RWPE1 (cell line): ENCODE measurements around the gene DNAJC4.

ENCODE experiments used
- CTCF ChIA-PET: fragments of 350-600 bp; sonication (Branson Sonifier 250); formaldehyde crosslinking; extraction: SDS; loops from one replicate; lab custom pipeline; 2021; lab: Yijun Ruan, JAX
- POLR2A ChIA-PET: fragments of 400-600 bp; formaldehyde crosslinking; extraction: SDS; loops from one replicate; lab custom pipeline; 2020; ENCODE audit warnings: antibody characterized with exemption; ENCODE audit not compliant: low non-redundant PET; lab: Yijun Ruan, JAX
- DNase-seq: peaks from one replicate; pipeline ENCODE4 v3.0.0; 2012; ENCODE audit warnings: low spot score
- H3K27ac ChIP-seq: fragments of 450-650 bp; 2 replicates; pipeline ENCODE4 v1.5.1; 2017
- TF ChIP-seq, protein P1 (sequence below): fragments of 450-650 bp; conservative IDR thresholded peaks from 2 replicates; pipeline ENCODE4 v1.5.1; 2017; ENCODE audit warnings: low read depth, mild to moderate bottlenecking

The DNAJC4 gene

GRCh38 chr11:64225608-64226506, 4.5 kb upstream of the DNAJC4 start, which contains the start of the genes NUDT22 and TRPT1:
NUDT22 (plus strand) TSS chr11:64226274; CDS start chr11:64226653, 379 bp downstream.
TRPT1 (minus strand) TSS chr11:64226186; CDS start chr11:64225860, 326 bp downstream.
- CTCF ChIA-PET = interaction anchor here (0.6 to 1.2 kb wide), 11 partner anchors 11 to 442 kb away, joined by 3 to 5 read pairs (median 3); no protein-coding TSS in a partner anchor
- POLR2A ChIA-PET = no interaction called here
- DNase-seq = peak; percentile 84
- TF ChIP-seq, protein P1, sequence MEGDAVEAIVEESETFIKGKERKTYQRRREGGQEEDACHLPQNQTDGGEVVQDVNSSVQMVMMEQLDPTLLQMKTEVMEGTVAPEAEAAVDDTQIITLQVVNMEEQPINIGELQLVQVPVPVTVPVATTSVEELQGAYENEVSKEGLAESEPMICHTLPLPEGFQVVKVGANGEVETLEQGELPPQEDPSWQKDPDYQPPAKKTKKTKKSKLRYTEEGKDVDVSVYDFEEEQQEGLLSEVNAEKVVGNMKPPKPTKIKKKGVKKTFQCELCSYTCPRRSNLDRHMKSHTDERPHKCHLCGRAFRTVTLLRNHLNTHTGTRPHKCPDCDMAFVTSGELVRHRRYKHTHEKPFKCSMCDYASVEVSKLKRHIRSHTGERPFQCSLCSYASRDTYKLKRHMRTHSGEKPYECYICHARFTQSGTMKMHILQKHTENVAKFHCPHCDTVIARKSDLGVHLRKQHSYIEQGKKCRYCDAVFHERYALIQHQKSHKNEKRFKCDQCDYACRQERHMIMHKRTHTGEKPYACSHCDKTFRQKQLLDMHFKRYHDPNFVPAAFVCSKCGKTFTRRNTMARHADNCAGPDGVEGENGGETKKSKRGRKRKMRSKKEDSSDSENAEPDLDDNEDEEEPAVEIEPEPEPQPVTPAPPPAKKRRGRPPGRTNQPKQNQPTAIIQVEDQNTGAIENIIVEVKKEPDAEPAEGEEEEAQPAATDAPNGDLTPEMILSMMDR = no peak; the same call in 1 of the 2 replicates
- peak within 1 kb of the TSS; percentile 98 for H3K27ac ChIP-seq

- peak overlapping the region; percentile 98 for H3K27ac ChIP-seq
- DNase-seq = no peak
- ChIA-PET CTCF (interaction anchor here (0.9 to 1.2 kb wide), 3 partner anchors 10 to 74 kb away, joined by 3 to 5 read pairs (median 3); no protein-coding TSS in a partner anchor), POLR2A (interaction anchor here (0.6 to 0.9 kb wide), 2 partner anchors 10 to 19 kb away, joined by 3 read pairs; no protein-coding TSS in a partner anchor)
- TF ChIP-seq, protein P1 = no peak; the same call in 1 of the 2 replicates
Observed at GRCh38 chr11:64226507-64227051, 3.8 kb upstream of the DNAJC4 start.

- no peak for DNase-seq
- POLR2A ChIA-PET = interaction anchor here (0.7 to 0.9 kb wide), 2 partner anchors 12 to 19 kb away, joined by 3 to 6 read pairs; no protein-coding TSS in a partner anchor
- H3K27ac ChIP-seq = peak overlapping the region; percentile 98
- CTCF ChIA-PET = interaction anchor here (0.9 to 1.1 kb wide), 2 partner anchors 9 to 10 kb away, joined by 3 to 5 read pairs; no protein-coding TSS in a partner anchor
- TF ChIP-seq, protein P1 = no peak
Observed at GRCh38 chr11:64227405-64227956, 2.9 kb upstream of the DNAJC4 start.

DNA sequence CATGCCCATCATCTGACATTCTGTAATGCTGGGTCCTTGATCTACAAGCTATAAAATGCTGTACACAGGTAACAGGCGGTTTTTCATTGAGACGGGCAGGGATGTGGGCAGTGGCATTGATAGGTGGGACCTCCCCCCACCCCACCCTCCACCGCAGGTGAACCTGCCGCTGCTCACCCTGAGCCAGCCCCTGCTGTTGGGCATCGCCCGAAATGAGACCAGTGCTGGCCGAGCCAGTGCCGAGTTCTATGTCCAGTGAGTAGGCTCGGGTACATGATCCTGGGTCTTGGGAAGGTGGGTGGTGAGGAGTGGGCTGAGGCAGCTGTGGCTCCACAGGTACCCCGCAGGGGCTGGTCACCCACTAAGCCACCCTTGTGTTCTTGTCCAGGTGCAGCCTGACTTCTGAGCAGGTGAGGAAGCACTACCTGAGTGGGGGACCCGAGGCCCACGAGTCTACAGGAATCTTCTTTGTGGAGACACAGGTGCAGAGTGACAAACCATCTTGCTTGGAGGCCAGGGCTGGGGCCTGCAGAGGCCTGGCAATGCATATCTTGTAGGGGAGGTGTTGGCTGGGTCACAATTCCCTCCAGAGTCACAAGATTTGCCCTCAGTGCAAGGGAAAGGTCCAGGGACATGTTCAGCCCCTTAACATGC, 1.1 kb upstream of the DNAJC4 start:
- peak overlapping the region; percentile 98 for H3K27ac ChIP-seq
- DNase-seq = no peak
- TF ChIP-seq, protein P1 = no peak
- POLR2A ChIA-PET = no interaction called here
- CTCF ChIA-PET = interaction anchor here (0.6 kb wide), 1 partner anchor 1550 kb away, joined by 3 read pairs; no protein-coding TSS in a partner anchor

- ChIA-PET POLR2A (no interaction called here), CTCF (interaction anchor here (0.6 kb wide), 1 partner anchor 1550 kb away, joined by 3 read pairs; no protein-coding TSS in a partner anchor)
- peak overlapping the region; percentile 98 for H3K27ac ChIP-seq
- DNase-seq = no peak
- TF ChIP-seq, protein P1 = no peak
Observed at GRCh38 chr11:64229744-64230170, 591 bp upstream of the DNAJC4 start.
